ENCODE results near the gene NLRP6.
"Not testable (repeated sequence)": the region's sequence is repeated elsewhere in the genome, so short reads cannot be mapped to it uniquely, and the experiment has no call there.

Gene NLRP6

DNA sequence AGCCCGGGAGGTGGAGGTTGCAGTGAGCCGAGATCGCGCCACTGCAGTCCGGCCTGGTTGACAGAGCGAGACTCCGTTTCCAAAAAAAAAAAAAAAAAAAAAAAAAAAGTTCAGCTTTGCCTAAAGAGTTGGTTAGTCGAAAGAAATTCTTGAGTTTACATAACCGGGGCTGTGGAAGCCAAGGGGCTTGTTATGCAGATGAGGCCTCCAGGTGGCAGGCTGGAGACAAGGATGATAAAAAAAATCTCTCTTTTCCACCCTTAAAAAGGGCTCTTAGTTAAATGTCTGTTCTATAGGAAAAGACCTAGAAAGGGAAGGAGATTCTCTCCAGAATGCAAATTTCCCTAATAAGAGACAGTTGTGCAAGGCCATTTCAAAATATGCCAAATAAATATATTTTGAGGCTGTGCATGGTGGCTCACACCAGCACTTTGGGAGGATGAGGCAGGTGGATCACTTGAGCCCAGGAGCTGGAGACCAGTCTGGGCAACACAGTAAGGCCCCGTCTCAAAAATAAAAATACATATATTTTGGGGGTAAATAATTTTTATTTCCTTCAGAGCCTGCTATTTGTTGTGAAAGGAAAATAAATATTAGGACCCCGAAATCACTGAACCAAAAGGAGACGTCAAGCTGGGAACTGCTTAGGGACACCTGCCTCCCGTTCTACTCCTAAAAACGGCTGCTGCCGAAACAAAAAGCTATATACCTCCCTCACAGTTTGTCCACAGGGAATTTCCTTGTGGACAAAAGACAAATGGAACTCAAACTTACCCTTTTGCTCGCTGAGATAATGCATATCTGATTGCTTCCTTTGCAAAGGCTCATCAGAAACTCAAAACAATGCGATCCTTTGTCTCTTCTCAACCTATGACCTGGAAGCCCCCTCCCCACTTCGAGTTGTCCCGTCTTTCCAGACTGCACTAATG is 27.0 kb downstream of the NLRP6 start:
- H3K9me3 ChIP-seq (ENCODE audit: control insufficient read depth, insufficient read depth, low read length): no peaks in the 10 kb centered on the region
- no peak for TF ChIP-seq EZH2phosphoT487 (IDR thresholded peaks at IDR 0.05; ENCODE audit: borderline replicate concordance, low read length)
- TF ChIP-seq, protein P1, sequence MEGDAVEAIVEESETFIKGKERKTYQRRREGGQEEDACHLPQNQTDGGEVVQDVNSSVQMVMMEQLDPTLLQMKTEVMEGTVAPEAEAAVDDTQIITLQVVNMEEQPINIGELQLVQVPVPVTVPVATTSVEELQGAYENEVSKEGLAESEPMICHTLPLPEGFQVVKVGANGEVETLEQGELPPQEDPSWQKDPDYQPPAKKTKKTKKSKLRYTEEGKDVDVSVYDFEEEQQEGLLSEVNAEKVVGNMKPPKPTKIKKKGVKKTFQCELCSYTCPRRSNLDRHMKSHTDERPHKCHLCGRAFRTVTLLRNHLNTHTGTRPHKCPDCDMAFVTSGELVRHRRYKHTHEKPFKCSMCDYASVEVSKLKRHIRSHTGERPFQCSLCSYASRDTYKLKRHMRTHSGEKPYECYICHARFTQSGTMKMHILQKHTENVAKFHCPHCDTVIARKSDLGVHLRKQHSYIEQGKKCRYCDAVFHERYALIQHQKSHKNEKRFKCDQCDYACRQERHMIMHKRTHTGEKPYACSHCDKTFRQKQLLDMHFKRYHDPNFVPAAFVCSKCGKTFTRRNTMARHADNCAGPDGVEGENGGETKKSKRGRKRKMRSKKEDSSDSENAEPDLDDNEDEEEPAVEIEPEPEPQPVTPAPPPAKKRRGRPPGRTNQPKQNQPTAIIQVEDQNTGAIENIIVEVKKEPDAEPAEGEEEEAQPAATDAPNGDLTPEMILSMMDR (IDR thresholded peaks at IDR 0.05; ENCODE audit: low read depth, low read length, poor library complexity, severe bottlenecking): peak; percentile 76
- H3F3A ChIP-seq (ENCODE audit: control insufficient read depth, insufficient read depth): peaks cover 7% of the 10 kb centered on the region; the same call in 1 of the 2 replicates
- no peaks in the 10 kb centered on the region for H4K20me1 ChIP-seq (ENCODE audit: control insufficient read depth, insufficient read depth, low read depth, low read length)
- H3K4me2 ChIP-seq (ENCODE audit: low read length): no peak overlapping the region
- H3K9me2 ChIP-seq (replicated peaks; ENCODE audit: control insufficient read depth, low read length): no peaks in the 10 kb centered on the region
- H3K4me3 ChIP-seq (ENCODE audit: low read length): no peak overlapping the region
- H3K79me2 ChIP-seq (ENCODE audit: control insufficient read depth, low read length): no peaks in the 10 kb centered on the region
- no peaks in the 10 kb centered on the region for H3K36me3 ChIP-seq (ENCODE audit: control insufficient read depth, low read length)
- peaks cover 13% of the 10 kb centered on the region for H3K27me3 ChIP-seq (ENCODE audit: control insufficient read depth, low read length)
- H3K4me1 ChIP-seq (ENCODE audit: control insufficient read depth, low read length): peaks cover 26% of the 10 kb centered on the region
- no peak overlapping the region for H3K27ac ChIP-seq (ENCODE audit: low read depth, low read length)

DNA sequence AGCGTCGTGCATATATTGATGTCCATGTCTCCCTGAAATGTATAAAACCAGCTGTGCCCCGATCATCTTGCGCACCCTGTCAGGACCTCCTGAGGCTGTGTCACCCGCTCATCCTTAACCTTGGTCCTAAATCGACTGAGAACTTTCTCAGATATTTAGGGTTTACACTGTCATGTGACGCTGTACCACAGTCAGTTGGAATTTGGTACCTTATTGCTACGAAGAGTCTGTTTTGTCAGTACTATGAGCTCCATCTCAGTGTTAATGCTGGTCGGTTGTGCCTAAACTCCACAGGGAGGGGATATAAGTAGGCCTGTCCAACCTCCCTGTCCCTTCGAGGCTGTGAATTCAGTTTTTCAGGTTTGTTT is 27.6 kb downstream of the NLRP6 start:
- Histone ChIP-seq H3K36me3 (ENCODE audit: control insufficient read depth, low read length) (no peaks in the 10 kb centered on the region), H4K20me1 (ENCODE audit: control insufficient read depth, insufficient read depth, low read depth, low read length) (no peaks in the 10 kb centered on the region), H3F3A (ENCODE audit: control insufficient read depth, insufficient read depth) (peaks cover 7% of the 10 kb centered on the region; the same call in 1 of the 2 replicates), H3K4me3 (ENCODE audit: low read length) (no peak overlapping the region), H3K4me1 (ENCODE audit: control insufficient read depth, low read length) (peaks cover 26% of the 10 kb centered on the region), H3K79me2 (ENCODE audit: control insufficient read depth, low read length) (no peaks in the 10 kb centered on the region), H3K4me2 (ENCODE audit: low read length) (no peak overlapping the region), H3K9me2 (replicated peaks; ENCODE audit: control insufficient read depth, low read length) (no peaks in the 10 kb centered on the region), H3K27me3 (ENCODE audit: control insufficient read depth, low read length) (peaks cover 8% of the 10 kb centered on the region), H3K27ac (ENCODE audit: low read depth, low read length) (no peak overlapping the region), H3K9me3 (ENCODE audit: control insufficient read depth, insufficient read depth, low read length) (no peaks in the 10 kb centered on the region)
- TF ChIP-seq, protein P1 (IDR thresholded peaks at IDR 0.05; ENCODE audit: low read depth, low read length, poor library complexity, severe bottlenecking): no peak
- TF ChIP-seq EZH2phosphoT487 (IDR thresholded peaks at IDR 0.05; ENCODE audit: borderline replicate concordance, low read length): no peak

DNA sequence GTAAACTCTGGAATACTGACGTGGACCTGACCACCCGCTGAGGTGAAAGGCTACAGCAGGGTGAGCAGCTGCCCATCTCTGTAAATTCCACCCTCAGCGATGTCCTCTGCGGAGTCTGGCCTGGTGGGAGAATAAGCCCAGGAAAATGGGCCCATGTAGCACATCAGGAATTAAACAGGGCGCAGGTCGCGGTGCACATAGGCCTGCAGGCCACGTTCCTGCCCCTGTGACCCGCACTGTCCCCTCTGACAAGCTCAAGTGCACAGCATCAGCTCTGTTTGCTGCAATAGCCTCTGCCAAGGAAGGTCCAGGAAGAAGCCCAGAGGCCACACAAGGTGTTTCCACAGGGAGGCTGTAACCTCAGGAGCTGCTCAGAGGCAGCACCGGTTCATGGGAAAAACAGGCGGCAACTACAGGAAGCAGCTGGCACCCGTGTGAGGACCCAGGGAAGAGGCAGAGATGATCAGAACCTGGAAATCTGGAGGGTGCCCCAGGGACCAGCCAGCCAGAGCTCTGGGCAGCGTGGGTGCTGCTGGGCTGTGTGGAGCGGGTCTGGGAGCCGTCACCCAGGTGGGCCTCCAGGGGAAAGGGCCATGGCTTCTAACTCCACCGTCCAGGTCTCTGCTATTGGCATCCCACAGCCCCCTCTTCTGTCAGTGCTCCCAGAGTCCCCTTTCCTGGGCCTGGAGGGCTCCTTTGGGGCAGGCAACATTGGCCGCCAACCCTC is 28.6 kb downstream of the NLRP6 start:
- TF ChIP-seq, protein P1 (IDR thresholded peaks at IDR 0.05; ENCODE audit: low read depth, low read length, poor library complexity, severe bottlenecking): no peak
- no peak for TF ChIP-seq EZH2phosphoT487 (IDR thresholded peaks at IDR 0.05; ENCODE audit: borderline replicate concordance, low read length)
- Histone ChIP-seq H3K4me1 (ENCODE audit: control insufficient read depth, low read length) (peaks cover 26% of the 10 kb centered on the region), H3K27ac (ENCODE audit: low read depth, low read length) (no peak overlapping the region), H3K4me2 (ENCODE audit: low read length) (no peak overlapping the region), H3F3A (ENCODE audit: control insufficient read depth, insufficient read depth) (peaks cover 7% of the 10 kb centered on the region; the same call in 1 of the 2 replicates), H3K9me3 (ENCODE audit: control insufficient read depth, insufficient read depth, low read length) (no peaks in the 10 kb centered on the region), H3K27me3 (ENCODE audit: control insufficient read depth, low read length) (peaks cover 8% of the 10 kb centered on the region), H4K20me1 (ENCODE audit: control insufficient read depth, insufficient read depth, low read depth, low read length) (no peaks in the 10 kb centered on the region), H3K79me2 (ENCODE audit: control insufficient read depth, low read length) (no peaks in the 10 kb centered on the region), H3K9me2 (replicated peaks; ENCODE audit: control insufficient read depth, low read length) (no peaks in the 10 kb centered on the region), H3K4me3 (ENCODE audit: low read length) (no peak overlapping the region), H3K36me3 (ENCODE audit: control insufficient read depth, low read length) (no peaks in the 10 kb centered on the region)

DNA sequence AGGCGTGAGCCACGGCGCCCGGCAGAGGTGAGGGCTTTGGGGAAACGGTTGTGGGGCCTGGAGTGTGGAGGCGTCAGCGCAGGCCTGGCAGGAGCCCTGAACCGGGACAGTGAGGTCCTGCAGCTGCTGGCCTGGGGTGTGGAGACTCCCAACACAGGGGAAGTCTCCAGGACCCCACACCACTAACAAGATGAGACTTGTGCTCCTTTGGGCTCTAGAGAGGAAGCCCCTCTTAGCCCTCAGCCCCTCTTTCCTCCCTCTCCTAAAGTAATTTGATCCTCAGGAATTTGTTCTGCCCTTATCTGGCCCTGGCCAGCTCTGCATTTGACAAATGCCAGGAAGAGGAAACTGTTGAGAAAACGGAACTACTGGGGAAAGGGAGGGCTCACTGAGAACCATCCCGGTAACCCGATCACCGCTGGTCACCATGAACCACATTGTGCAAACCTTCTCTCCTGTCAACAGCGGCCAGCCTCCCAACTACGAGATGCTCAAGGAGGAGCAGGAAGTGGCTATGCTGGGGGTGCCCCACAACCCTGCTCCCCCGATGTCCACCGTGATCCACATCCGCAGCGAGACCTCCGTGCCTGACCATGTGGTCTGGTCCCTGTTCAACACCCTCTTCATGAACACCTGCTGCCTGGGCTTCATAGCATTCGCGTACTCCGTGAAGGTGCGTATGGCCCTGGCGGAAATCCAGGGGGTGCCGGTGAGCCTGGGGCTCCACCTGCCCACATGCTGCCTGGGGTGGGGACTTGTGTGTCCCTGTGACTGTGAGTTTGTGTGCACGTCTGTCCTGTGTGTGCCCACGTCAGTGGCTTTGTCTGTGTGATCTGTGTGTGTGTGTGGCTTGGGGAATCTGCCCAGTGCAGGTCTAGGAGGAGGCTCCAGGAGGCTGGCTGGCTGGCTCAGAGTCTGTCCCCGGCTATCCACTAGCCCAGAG is 29.8 kb downstream of the NLRP6 start, which contains the start of gene IFITM2:
Gene IFITM2, plus strand, starts transcription at position 51 of the 943 bp plus-strand sequence. Its CDS starts 377 bp downstream, at position 428.
- not testable (repeated sequence) for H3K36me3 ChIP-seq (ENCODE audit: control insufficient read depth, low read length); H4K20me1 ChIP-seq (ENCODE audit: control insufficient read depth, insufficient read depth, low read depth, low read length); H3K9me3 ChIP-seq (ENCODE audit: control insufficient read depth, insufficient read depth, low read length); H3K79me2 ChIP-seq (ENCODE audit: control insufficient read depth, low read length); H3K27me3 ChIP-seq (ENCODE audit: control insufficient read depth, low read length); H3K9me2 ChIP-seq (replicated peaks; ENCODE audit: control insufficient read depth, low read length); H3K27ac ChIP-seq (ENCODE audit: low read depth, low read length)
- Histone ChIP-seq H3K4me3 (ENCODE audit: low read length) (peak within 1 kb of the TSS; percentile 54), H3K4me2 (ENCODE audit: low read length) (peak within 1 kb of the TSS; percentile 51), H3K4me1 (ENCODE audit: control insufficient read depth, low read length) (peaks cover 32% of the 10 kb centered on the region), H3F3A (ENCODE audit: control insufficient read depth, insufficient read depth) (peaks cover 10% of the 10 kb centered on the region)
